HCT116 (cell line): ENCODE data around the gene CREBZF. TPM values are rescaled to one million over a fixed set of nuclear protein-coding genes. Genes with fewer than 3 reads are reported as not detected.

ENCODE experiments used
- ATAC-seq: fragments of 200-7000 bp; cut with Tn5 transposase; 2 replicates; pipeline ENCODE4 v1.9.1; 2020; ENCODE audit warnings: mild to moderate bottlenecking, moderate library complexity
- BruUV-seq: library from RNA; stranded (reverse); fragments of 400-500 nt; replicated peaks from 2 replicates; lab custom pipeline; 2021; lab: Mats Ljungman, UMichigan
- CTCF ChIA-PET: fragments of 300-600 bp; sonication (Branson Sonifier 250); formaldehyde crosslinking; loops from one replicate; lab custom pipeline; 2021; ENCODE audit warnings: antibody characterized with exemption; lab: Charles Lee
- POLR2A ChIA-PET: fragments of 300-600, 350-600 bp; sonication (Branson Sonifier 250); formaldehyde crosslinking; loops from one replicate; lab custom pipeline; 2021; ENCODE audit warnings: antibody characterized with exemption; lab: Charles Lee
- RAD21 ChIA-PET, 2 experiments: fragments of 300-600 bp; sonication (Branson Sonifier 250); formaldehyde crosslinking; loops; one replicate each; lab custom pipeline; 2023; ENCODE audit warnings: low total read pairs in 2 of 2; ENCODE audit not compliant: uncharacterized antibody in 2 of 2, unreplicated experiment in 2 of 2, low non-redundant PET in 1 of 2; lab: Charles Lee
- DNase-seq: peaks from one replicate; pipeline ENCODE4 v3.0.0-alpha.2; 2010; ENCODE audit warnings: low read depth, low spot score
- H2AFZ ChIP-seq: fragments of 200-600 bp; shearing (Covaris generic), sonication (generic); 2 replicates; pipeline ENCODE4 v1.6.1; 2017; ENCODE audit warnings: low read depth, mixed run types, mixed read lengths, antibody characterized with exemption, low read length; ENCODE audit not compliant: poor library complexity, severe bottlenecking
- H3K27ac ChIP-seq: 2 replicates; pipeline ENCODE4 v1.5.1; 2012; ENCODE audit warnings: low read depth, low read length
- H3K27me3 ChIP-seq: fragments of 200-600 bp; sonication (generic); 2 replicates; pipeline ENCODE4 v1.6.1; 2016; ENCODE audit warnings: mixed run types, low read length, mixed read lengths; ENCODE audit not compliant: insufficient read depth
- H3K36me3 ChIP-seq, 2 experiments: fragments of 200-500 bp in 1 of 2; fragments of 200-600 bp in 1 of 2; sonication (Bioruptor generic) in 1 of 2; sonication (generic) in 1 of 2; 2 replicates each; pipeline versions ENCODE4 v1.5.1 to v1.6.1; 2014 to 2016; ENCODE audit warnings: low read length in 2 of 2, inconsistent platforms in 1 of 2, mixed read lengths in 1 of 2, mixed run types in 1 of 2; ENCODE audit not compliant: insufficient read depth in 2 of 2, control insufficient read depth in 1 of 2
- H3K4me1 ChIP-seq, 2 experiments: fragments of 200-600 bp in 1 of 2; sonication (generic) in 1 of 2; 2 replicates each; pipeline versions ENCODE4 v1.5.1 to v1.6.1; 2012 to 2017; ENCODE audit warnings: low read length in 2 of 2, inconsistent platforms in 1 of 2, mild to moderate bottlenecking in 1 of 2, mixed read lengths in 1 of 2, mixed run types in 1 of 2, moderate library complexity in 1 of 2; ENCODE audit not compliant: insufficient read depth in 2 of 2, control insufficient read depth in 1 of 2
- H3K4me2 ChIP-seq: fragments of 200-600 bp; sonication (generic); 2 replicates; pipeline ENCODE4 v1.6.1; 2017; ENCODE audit warnings: mixed run types, low read length, mixed read lengths
- H3K4me3 ChIP-seq, 2 experiments: fragments of 200-600 bp in 1 of 2; sonication (generic) in 1 of 2; replicated peaks in 1 of 2; 2 replicates each; pipeline ENCODE4 v1.5.1; 2011 to 2016; ENCODE audit warnings: low read length in 2 of 2, control low read depth in 1 of 2, low read depth in 1 of 2, mild to moderate bottlenecking in 1 of 2, mixed read lengths in 1 of 2, mixed run types in 1 of 2
- H3K79me2 ChIP-seq: fragments of 200-600 bp; sonication (generic); 2 replicates; pipeline ENCODE4 v1.6.1; 2017; ENCODE audit warnings: mild to moderate bottlenecking, mixed run types, low read length, moderate library complexity, mixed read lengths; ENCODE audit not compliant: insufficient read depth
- H3K9ac ChIP-seq: fragments of 200-600 bp; sonication (generic); 2 replicates; pipeline ENCODE4 v1.6.1; 2016; ENCODE audit warnings: low read length, mixed read lengths
- H3K9me2 ChIP-seq: fragments of 200-600 bp; sonication (generic), shearing (Covaris generic); 2 replicates; pipeline ENCODE4 v1.6.1; 2017; ENCODE audit warnings: mixed run types, mild to moderate bottlenecking, moderate library complexity; ENCODE audit not compliant: insufficient read depth
- H3K9me3 ChIP-seq, 2 experiments: fragments of 200-500 bp in 1 of 2; fragments of 200-600 bp in 1 of 2; sonication (Bioruptor generic) in 1 of 2; sonication (generic) in 1 of 2; 2 replicates each; pipeline ENCODE4 v1.6.1; 2014 to 2017; ENCODE audit warnings: low read length in 2 of 2, mixed read lengths in 2 of 2, inconsistent platforms in 1 of 2, low read depth in 1 of 2, mild to moderate bottlenecking in 1 of 2, mixed run types in 1 of 2, moderate library complexity in 1 of 2; ENCODE audit not compliant: control insufficient read depth in 1 of 2, insufficient read depth in 1 of 2
- H4K20me1 ChIP-seq: fragments of 200-600 bp; sonication (generic), shearing (Covaris generic); 2 replicates; pipeline ENCODE4 v1.6.1; 2017; ENCODE audit warnings: mixed run types, mild to moderate bottlenecking, moderate library complexity; ENCODE audit not compliant: insufficient read depth
- ATF3 ChIP-seq: IDR thresholded peaks from 2 replicates; pipeline ENCODE4 v1.6.1; 2012
- CBX3 ChIP-seq: IDR thresholded peaks from 2 replicates; pipeline ENCODE4 v1.6.1; 2012; ENCODE audit warnings: low read depth
- CEBPB ChIP-seq: IDR thresholded peaks from 2 replicates; pipeline ENCODE4 v1.6.1; 2012; ENCODE audit warnings: low read depth
- CTCF ChIP-seq, 3 experiments: fragments of 200-600 bp in 1 of 3; sonication (generic) in 1 of 3; IDR thresholded peaks in 2 of 3; conservative IDR thresholded peaks in 1 of 3; 2 replicates each; pipeline ENCODE4 v1.5.1; 2012 to 2017; ENCODE audit warnings: low read depth in 2 of 3, low read length in 2 of 3, antibody characterized with exemption in 1 of 3, borderline replicate concordance in 1 of 3, control low read depth in 1 of 3, mild to moderate bottlenecking in 1 of 3, mixed read lengths in 1 of 3, mixed run types in 1 of 3, moderate library complexity in 1 of 3; ENCODE audit not compliant: insufficient read depth in 1 of 3
- EGR1 ChIP-seq: IDR thresholded peaks from 2 replicates; pipeline ENCODE4 v1.6.1; 2012; ENCODE audit warnings: low read depth
- ELF1 ChIP-seq: IDR thresholded peaks from 2 replicates; pipeline ENCODE4 v1.6.1; 2012; ENCODE audit warnings: low read depth, borderline replicate concordance
- EZH2 ChIP-seq: fragments of 200-600 bp; sonication (generic); IDR thresholded peaks from 2 replicates; pipeline ENCODE4 v1.6.1; 2017; ENCODE audit warnings: antibody characterized with exemption, mixed run types
- FOSL1 ChIP-seq: IDR thresholded peaks from 2 replicates; pipeline ENCODE4 v1.6.1; 2012; ENCODE audit warnings: low read depth
- MAX ChIP-seq: IDR thresholded peaks from 2 replicates; pipeline ENCODE4 v1.6.1; 2012
- POLR2A ChIP-seq: IDR thresholded peaks from 2 replicates; pipeline ENCODE4 v1.7.0; 2011; ENCODE audit warnings: borderline replicate concordance; ENCODE audit not compliant: insufficient read depth, insufficient read length; ENCODE audit errors: extremely low read depth
- SIN3A ChIP-seq: IDR thresholded peaks from 2 replicates; pipeline ENCODE4 v1.6.1; 2012; ENCODE audit warnings: low read depth
- SP1 ChIP-seq: IDR thresholded peaks from 2 replicates; pipeline ENCODE4 v1.6.1; 2012; ENCODE audit warnings: low read depth
- SRF ChIP-seq: IDR thresholded peaks from 2 replicates; pipeline ENCODE4 v1.6.1; 2012; ENCODE audit warnings: low read depth
- TCF7L2 ChIP-seq: IDR thresholded peaks from 2 replicates; pipeline ENCODE4 v1.7.0; 2011; ENCODE audit warnings: borderline replicate concordance, inconsistent platforms; ENCODE audit not compliant: insufficient read depth, insufficient read length; ENCODE audit errors: extremely low read depth
- YY1 ChIP-seq: IDR thresholded peaks from 2 replicates; pipeline ENCODE4 v1.6.1; 2011; ENCODE audit warnings: low read length, low read depth, moderate library complexity, mild to moderate bottlenecking; ENCODE audit not compliant: insufficient replicate concordance; ENCODE audit errors: extremely low read depth
- ZFX ChIP-seq: fragments of 450-650 bp; IDR thresholded peaks from 2 replicates; pipeline ENCODE4 v1.6.1; 2017
- intact Hi-C: fragments of 100-400 bp; cut with micrococcal nuclease; formaldehyde crosslinking; loops from 2 replicates; pipeline ENCODE4 v1.10.0; 2022
- total RNA-seq: library from RNA; stranded (reverse); gene quantifications from one replicate; pipeline ENCODE4 v1.2.1, GENCODE V29; 2021; ENCODE audit not compliant: unreplicated experiment

Gene CREBZF
- total RNA-seq, 1 experiment from 2014 or later: 40.2 TPM

- TF ChIP-seq SP1 (peak; percentile 79; the same call in 1 of the 2 replicates), SRF (peak; percentile 72), ELF1 (peak; percentile 51), SIN3A (peak; percentile 93), CTCF (IDR thresholded peaks at IDR 0.05 in 2 of 3, conservative IDR thresholded peaks at IDR 0.05 in 1 of 3; ENCODE audit: borderline replicate concordance in 1 of 3, insufficient read depth in 1 of 3, low read depth in 2 of 3, low read length in 2 of 3) (no peak)
Observed at GRCh38 chr11:85647604-85648299, 17.2 kb downstream of the CREBZF start, which contains the start of gene TMEM126A (continued).

- TF ChIP-seq TCF7L2 (no peak), EGR1 (no peak), ZFX (no peak), YY1 (no peak), POLR2A (no peak), FOSL1 (no peak), CBX3 (no peak), ATF3 (no peak), EZH2 (no peak), CEBPB (no peak), ELF1 (no peak), MAX (no peak)
- TF ChIP-seq, all 23 proteins: peak for 0
- Histone ChIP-seq H3K27me3 (no peaks in the 10 kb centered on the region), H3K36me3 (0 out of 4 replicates have a peak, but pooled peaks cover 0 to 3% of the 10 kb centered on the region in 2 experiments), H3K9me2 (no peaks in the 10 kb centered on the region), H3K79me2 (peaks cover 18% of the 10 kb centered on the region), H3K27ac (peak overlapping the region; percentile 55; the same call in 1 of the 2 replicates), H3K4me3 (peak overlapping the region; percentile 70 to 86), H3K9ac (peak overlapping the region; percentile 84), H3K4me2 (peak overlapping the region; percentile 90), H3K4me1 (peaks cover 4 to 15% of the 10 kb centered on the region in 2 experiments; a peak in 3 of 4 replicates), H4K20me1 (no peaks in the 10 kb centered on the region), H3K9me3 (no peaks in the 10 kb centered on the region), H2AFZ (peak overlapping the region; percentile 77)
- ChIA-PET RAD21 (no interaction called here), CTCF (interaction anchor here (0.7 to 1.5 kb wide), 2 partner anchors 208 to 547 kb away, joined by 3 to 4 read pairs; partner anchors contain the start of gene CCDC83), POLR2A (interaction anchor here (1.0 to 1.6 kb wide), 4 partner anchors 9 to 16 kb away, joined by 3 to 9 read pairs (median 6); no protein-coding TSS in a partner anchor)
- intact Hi-C loops: no loop called here
- BruUV-seq: no TSS peak
- no peak for DNase-seq
- ATAC-seq: peak; percentile 18
Observed at GRCh38 chr11:85647078-85647477, 17.9 kb downstream of the CREBZF start.
